Gastroesophageal sphincter (tissue), 3 donors: ENCODE measurements around the gene OR8B12.

Experiments used
- EP300 ChIP-seq: sonication (generic); formaldehyde crosslinking; IDR thresholded peaks from one replicate; pipeline ENCODE4 v1.6.1; 2017; ENCODE audit warnings: antibody characterized with exemption, mild to moderate bottlenecking
- POLR2A ChIP-seq, 2 donors: fragments of 450-650 bp; IDR thresholded peaks; one replicate each; pipeline ENCODE4 v1.6.1; 2017; ENCODE audit warnings: antibody characterized with exemption in 2 of 2, mild to moderate bottlenecking in 2 of 2, moderate library complexity in 1 of 2
- POLR2AphosphoS5 ChIP-seq: sonication (generic); formaldehyde crosslinking; IDR thresholded peaks from one replicate; pipeline ENCODE4 v1.6.1; 2017; ENCODE audit warnings: antibody characterized with exemption
- TF ChIP-seq, protein P1 (sequence below), 4 experiments: fragments of 200-600 bp in 2 of 4; fragments of 450-650 bp in 2 of 4; sonication (generic) in 1 of 4; IDR thresholded peaks; one replicate each; pipeline ENCODE4 v1.5.1; 2017 to 2019; ENCODE audit warnings: antibody characterized with exemption in 4 of 4, mild to moderate bottlenecking in 2 of 4, moderate library complexity in 2 of 4

- TF ChIP-seq, protein P1, sequence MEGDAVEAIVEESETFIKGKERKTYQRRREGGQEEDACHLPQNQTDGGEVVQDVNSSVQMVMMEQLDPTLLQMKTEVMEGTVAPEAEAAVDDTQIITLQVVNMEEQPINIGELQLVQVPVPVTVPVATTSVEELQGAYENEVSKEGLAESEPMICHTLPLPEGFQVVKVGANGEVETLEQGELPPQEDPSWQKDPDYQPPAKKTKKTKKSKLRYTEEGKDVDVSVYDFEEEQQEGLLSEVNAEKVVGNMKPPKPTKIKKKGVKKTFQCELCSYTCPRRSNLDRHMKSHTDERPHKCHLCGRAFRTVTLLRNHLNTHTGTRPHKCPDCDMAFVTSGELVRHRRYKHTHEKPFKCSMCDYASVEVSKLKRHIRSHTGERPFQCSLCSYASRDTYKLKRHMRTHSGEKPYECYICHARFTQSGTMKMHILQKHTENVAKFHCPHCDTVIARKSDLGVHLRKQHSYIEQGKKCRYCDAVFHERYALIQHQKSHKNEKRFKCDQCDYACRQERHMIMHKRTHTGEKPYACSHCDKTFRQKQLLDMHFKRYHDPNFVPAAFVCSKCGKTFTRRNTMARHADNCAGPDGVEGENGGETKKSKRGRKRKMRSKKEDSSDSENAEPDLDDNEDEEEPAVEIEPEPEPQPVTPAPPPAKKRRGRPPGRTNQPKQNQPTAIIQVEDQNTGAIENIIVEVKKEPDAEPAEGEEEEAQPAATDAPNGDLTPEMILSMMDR (IDR thresholded peaks at IDR 0.05) = no peak
- no peak for TF ChIP-seq POLR2A (IDR thresholded peaks at IDR 0.05)
- no peak for TF ChIP-seq POLR2AphosphoS5
- no peak for TF ChIP-seq EP300
These were observed 2.2 kb downstream of the OR8B12 start for GRCh38 chr11:124541204-124541603.
